HFFc6 (cell line): ENCODE results near the gene DZANK1. TPM values are rescaled to one million over a fixed set of nuclear protein-coding genes. Genes with fewer than 3 reads are reported as not detected.

Experiments used
- DNase-seq: peaks from one replicate; pipeline ENCODE4 v3.0.0-alpha.2; 2018
- H3K27ac Mint-ChIP-seq: 2 replicates; pipeline ENCODE4 v1.8.0; 2020; ENCODE audit warnings: mild to moderate bottlenecking, mixed read lengths
- H3K27me3 Mint-ChIP-seq: 2 replicates; pipeline ENCODE4 v1.8.0; 2021; ENCODE audit warnings: mild to moderate bottlenecking, moderate library complexity, mixed read lengths; ENCODE audit not compliant: insufficient read depth
- H3K36me3 Mint-ChIP-seq: 2 replicates; pipeline ENCODE4 v1.8.0; 2021; ENCODE audit warnings: low read depth, mixed read lengths
- H3K4me1 Mint-ChIP-seq: 2 replicates; pipeline ENCODE4 v1.8.0; 2020; ENCODE audit warnings: low read depth, mixed read lengths
- H3K4me3 Mint-ChIP-seq: 2 replicates; pipeline ENCODE4 v1.8.0; 2020; ENCODE audit warnings: mild to moderate bottlenecking, moderate library complexity, mixed read lengths
- H3K9me3 Mint-ChIP-seq: 2 replicates; pipeline ENCODE4 v1.8.0; 2020; ENCODE audit warnings: mild to moderate bottlenecking, mixed read lengths
- CTCF ChIP-seq: fragments of 200-600 bp; sonication (generic); IDR thresholded peaks from 2 replicates; pipeline ENCODE4 v1.5.0; 2021; ENCODE audit warnings: antibody characterized with exemption, mild to moderate bottlenecking
- total RNA-seq, 6 experiments: library from RNA; stranded (reverse); fragmentation: NEBNext Ultra II Directional; extraction: Animal tissue kit (Norgen Biotek cat#: 25700); gene quantifications; 2 replicates in 1 of 6; 3 replicates in 5 of 6; pipeline ENCODE4 v1.2.3, GENCODE V29; 2021

The DZANK1 gene
- total RNA-seq, 6 experiments from 2014 or later, result 1.1 to 1.6 (median 1.5) TPM

- no peaks in the 10 kb centered on the region for H3K9me3 Mint-ChIP-seq
- no peak for TF ChIP-seq CTCF
- H3K4me1 Mint-ChIP-seq, result no peaks in the 10 kb centered on the region
- H3K27me3 Mint-ChIP-seq, result no peaks in the 10 kb centered on the region; the same call in 1 of the 2 replicates
- no peak for DNase-seq
- no peak overlapping the region for H3K4me3 Mint-ChIP-seq
- peaks cover 19% of the 10 kb centered on the region; the same call in 1 of the 2 replicates for H3K36me3 Mint-ChIP-seq
- H3K27ac Mint-ChIP-seq, result no peak overlapping the region
Observed at GRCh38 chr20:18477218-18477617, 10.4 kb upstream of the DZANK1 start.

GRCh38 chr20:18466574-18466893 is 296 bp downstream of the DZANK1 start:
- H3K36me3 Mint-ChIP-seq, result no peaks in the 10 kb centered on the region; the same call in 1 of the 2 replicates
- H3K4me1 Mint-ChIP-seq, result peaks cover 25% of the 10 kb centered on the region
- H3K4me3 Mint-ChIP-seq, result peak overlapping the region; percentile 99
- H3K9me3 Mint-ChIP-seq, result no peaks in the 10 kb centered on the region
- no peak for DNase-seq
- no peak for TF ChIP-seq CTCF
- peak overlapping the region; percentile 99 for H3K27ac Mint-ChIP-seq
- no peaks in the 10 kb centered on the region; the same call in 1 of the 2 replicates for H3K27me3 Mint-ChIP-seq

- TF ChIP-seq CTCF, result no peak
- Mint-ChIP-seq H3K4me1 (peaks cover 25% of the 10 kb centered on the region), H3K27me3 (no peaks in the 10 kb centered on the region), H3K4me3 (peak overlapping the region; percentile 99), H3K9me3 (no peaks in the 10 kb centered on the region), H3K27ac (peak overlapping the region; percentile 99; the same call in 1 of the 2 replicates), H3K36me3 (no peaks in the 10 kb centered on the region; the same call in 1 of the 2 replicates)
- no peak for DNase-seq
Observed at GRCh38 chr20:18465536-18466200, 1.2 kb downstream of the DZANK1 start.

GRCh38 chr20:18456600-18456999 is 10.2 kb downstream of the DZANK1 start:
- DNase-seq, result no peak
- no peaks in the 10 kb centered on the region for H3K36me3 Mint-ChIP-seq
- H3K9me3 Mint-ChIP-seq, result no peaks in the 10 kb centered on the region
- no peaks in the 10 kb centered on the region; the same call in 1 of the 2 replicates for H3K27me3 Mint-ChIP-seq
- H3K27ac Mint-ChIP-seq, result no peak overlapping the region
- no peak for TF ChIP-seq CTCF
- H3K4me3 Mint-ChIP-seq, result no peak overlapping the region
- no peaks in the 10 kb centered on the region for H3K4me1 Mint-ChIP-seq

GRCh38 chr20:18443886-18444285 is 22.9 kb downstream of the DZANK1 start:
- peak; percentile 36 for DNase-seq
- no peak for TF ChIP-seq CTCF
- no peak overlapping the region for H3K27ac Mint-ChIP-seq

More at GRCh38 chr20:18443886-18444285, 22.9 kb downstream of the DZANK1 start:
- H3K9me3 Mint-ChIP-seq, result no peaks in the 10 kb centered on the region
- no peaks in the 10 kb centered on the region for H3K27me3 Mint-ChIP-seq
- H3K36me3 Mint-ChIP-seq, result no peaks in the 10 kb centered on the region; the same call in 1 of the 2 replicates
- H3K4me1 Mint-ChIP-seq, result peaks cover 17% of the 10 kb centered on the region
- H3K4me3 Mint-ChIP-seq, result no peak overlapping the region
